CD4-positive, alpha-beta T cell treated with Interleukin-1 beta for 1 hour (primary cell): Measurements from ENCODE around the gene SDF4.

Experiments
- DNase-seq, 2 donors: peaks; one replicate each; pipeline ENCODE4 v3.0.0-alpha.2; 2020 to 2022

Gene SDF4

GRCh38 chr1:1231400-1232207 lies at the start of gene SDF4:
Gene SDF4, minus strand, starts transcription at chr1:1232001. Its CDS starts 3,229 bp downstream, at chr1:1228772.
- peak; percentile 97 to 98 for DNase-seq

DNA sequence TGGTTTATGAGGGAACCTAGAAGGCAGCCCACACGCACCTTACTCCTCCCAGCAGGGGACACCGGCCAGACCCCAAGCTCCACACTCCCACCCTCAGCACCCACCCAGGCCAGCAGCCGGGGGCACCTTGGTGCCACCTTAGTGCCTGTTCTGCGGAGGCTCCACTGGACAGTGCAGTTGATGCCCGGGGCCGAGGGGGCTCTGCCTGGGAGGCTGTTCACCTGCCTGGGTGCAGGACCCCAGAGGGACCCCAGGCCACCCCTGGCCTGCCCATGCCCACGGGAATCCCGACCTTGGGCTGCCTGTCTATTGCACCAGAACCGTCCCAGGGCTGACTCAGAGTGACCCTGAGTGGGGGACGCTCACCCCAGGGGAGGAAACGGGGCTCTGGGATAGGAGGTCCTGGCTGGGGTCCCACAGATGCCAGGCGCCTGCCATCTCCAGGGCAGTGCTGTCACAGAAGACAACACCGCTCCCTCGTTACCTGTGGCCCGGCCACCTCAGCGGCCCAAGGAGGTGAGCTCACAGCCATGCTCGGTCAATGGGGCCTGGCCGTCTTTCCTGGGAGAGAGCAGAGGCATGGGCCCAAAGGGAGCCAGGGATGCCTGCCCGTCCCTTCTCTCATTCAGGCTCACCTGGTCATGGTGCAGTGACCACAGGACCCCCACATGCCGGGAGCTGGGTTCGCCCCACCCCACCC lies 49.1 kb upstream of the SDF4 start:
- no peak for DNase-seq

DNA sequence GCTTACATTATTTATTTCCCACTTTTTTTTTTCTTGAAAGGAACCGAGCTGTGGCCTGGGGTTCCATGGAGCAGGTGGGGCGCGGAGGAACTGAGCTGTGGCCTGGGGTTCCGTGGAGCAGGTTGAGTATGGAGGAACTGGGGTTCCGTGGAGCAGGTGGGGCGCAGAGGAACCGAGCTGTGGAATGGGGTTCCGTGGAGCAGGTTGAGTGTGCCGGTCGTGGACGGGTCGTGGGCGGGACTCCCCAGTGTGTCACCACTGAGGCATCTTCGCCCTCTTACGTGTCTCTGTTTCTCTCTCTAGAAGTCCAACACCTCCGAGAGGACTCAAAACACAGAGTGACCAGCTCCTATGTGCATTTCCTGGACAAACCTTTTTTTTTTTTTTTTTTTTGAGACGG lies 47.2 kb upstream of the SDF4 start:
- DNase-seq = no peak

DNA sequence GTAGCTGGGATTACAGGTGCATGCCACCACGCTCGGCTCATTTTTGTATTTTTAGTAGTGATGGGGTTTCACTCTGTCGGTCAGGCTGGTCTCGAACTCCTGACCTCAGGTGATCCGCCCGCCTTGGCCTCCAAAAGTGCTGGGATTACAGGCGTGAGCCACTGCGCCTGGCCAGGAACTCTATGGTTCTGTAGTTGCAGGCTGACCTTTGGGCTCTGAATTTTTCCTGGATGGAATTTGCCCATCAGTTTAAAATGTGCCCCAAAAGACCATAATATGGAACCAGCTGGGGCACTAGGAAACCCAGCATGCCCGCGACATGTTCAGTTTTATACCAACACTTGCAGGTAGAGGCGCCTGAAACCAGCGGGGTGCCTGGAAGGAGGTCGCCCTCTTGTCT lies 46.8 kb upstream of the SDF4 start:
- DNase-seq = no peak

DNA sequence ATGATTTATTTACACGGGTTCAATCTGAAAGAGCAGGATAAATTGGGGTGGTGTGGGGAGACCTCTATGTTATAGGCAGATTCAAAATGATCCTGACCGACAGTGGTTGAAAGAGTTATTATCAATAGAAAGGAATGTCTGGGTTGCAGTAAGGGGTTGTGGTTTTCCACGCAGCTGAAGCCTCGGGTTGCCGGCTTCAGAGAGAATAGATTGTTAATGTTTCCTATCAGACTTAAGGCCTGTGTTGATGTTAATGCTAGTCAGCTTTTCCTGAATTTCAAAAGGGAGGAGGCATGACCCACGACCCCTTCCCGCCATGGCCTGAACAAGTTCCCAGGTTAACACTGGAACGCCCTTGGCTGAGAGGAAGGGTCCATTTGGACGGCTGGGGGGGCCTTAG lies 44.0 kb upstream of the SDF4 start:
- DNase-seq = no peak

DNA sequence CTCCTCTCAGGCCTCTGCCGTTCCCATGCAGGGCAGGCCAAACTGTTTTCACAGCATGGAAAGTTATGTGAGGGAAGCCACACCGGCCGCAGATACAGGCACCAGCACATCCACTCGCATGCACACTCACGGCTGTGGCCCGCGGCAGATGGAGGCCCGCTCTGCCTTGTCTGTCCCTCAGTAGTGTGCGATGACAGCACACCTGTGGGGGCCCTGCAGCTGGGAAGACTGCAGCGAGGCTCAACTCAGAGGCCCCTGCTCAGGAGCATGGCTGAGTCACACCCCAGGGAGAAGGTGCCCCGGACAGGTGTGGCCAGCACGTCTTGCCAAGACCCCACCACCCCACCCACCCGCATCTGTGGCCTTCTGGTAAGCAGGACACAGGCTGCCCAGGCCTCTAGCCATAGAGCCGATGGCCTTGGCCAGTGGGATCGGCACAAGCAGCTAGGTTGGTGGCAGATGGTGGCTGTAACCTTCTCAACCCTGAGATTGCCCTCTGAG lies 43.2 kb upstream of the SDF4 start:
- DNase-seq = no peak

DNA sequence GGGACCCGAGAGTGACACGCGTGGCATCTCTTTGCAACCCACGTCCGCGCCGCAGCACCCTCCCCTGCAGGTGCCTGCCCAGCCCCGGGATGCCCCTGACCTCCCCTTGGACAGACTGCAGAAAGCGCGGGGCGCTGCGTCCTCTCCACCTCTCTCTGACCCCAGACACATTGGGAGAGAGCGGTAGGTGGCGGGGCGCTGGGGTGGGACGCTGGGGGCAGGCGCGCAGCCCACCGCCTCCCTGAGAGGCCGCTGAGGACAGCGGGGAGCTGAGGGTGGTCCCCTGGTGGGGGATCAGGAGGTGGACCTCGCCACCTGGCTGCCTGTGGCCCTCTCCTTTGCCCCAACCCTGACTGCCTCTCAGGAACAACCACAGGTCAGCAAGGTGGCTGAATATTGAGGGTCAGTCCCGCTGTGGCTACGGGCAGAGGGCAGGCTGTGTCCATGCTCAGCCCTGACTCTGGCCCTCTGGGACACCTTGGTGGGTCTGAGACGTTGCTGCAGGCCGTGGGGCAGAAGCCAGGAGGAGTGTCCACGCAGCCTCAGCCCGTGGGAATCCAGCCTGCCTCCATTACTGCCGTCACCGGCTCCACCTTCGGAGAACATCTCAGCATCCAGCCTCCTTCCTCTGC lies 42.6 kb upstream of the SDF4 start:
- DNase-seq = no peak

GRCh38 chr1:1273512-1274298 lies 41.9 kb upstream of the SDF4 start, which contains the start of gene UBE2J2:
Gene UBE2J2, minus strand, starts transcription at chr1:1273854. Its CDS starts 5,862 bp downstream, at chr1:1267992.
- peak; percentile 92 to 94 for DNase-seq

GRCh38 chr1:1273209-1273511 lies 41.4 kb upstream of the SDF4 start:
- DNase-seq = no peak

DNA sequence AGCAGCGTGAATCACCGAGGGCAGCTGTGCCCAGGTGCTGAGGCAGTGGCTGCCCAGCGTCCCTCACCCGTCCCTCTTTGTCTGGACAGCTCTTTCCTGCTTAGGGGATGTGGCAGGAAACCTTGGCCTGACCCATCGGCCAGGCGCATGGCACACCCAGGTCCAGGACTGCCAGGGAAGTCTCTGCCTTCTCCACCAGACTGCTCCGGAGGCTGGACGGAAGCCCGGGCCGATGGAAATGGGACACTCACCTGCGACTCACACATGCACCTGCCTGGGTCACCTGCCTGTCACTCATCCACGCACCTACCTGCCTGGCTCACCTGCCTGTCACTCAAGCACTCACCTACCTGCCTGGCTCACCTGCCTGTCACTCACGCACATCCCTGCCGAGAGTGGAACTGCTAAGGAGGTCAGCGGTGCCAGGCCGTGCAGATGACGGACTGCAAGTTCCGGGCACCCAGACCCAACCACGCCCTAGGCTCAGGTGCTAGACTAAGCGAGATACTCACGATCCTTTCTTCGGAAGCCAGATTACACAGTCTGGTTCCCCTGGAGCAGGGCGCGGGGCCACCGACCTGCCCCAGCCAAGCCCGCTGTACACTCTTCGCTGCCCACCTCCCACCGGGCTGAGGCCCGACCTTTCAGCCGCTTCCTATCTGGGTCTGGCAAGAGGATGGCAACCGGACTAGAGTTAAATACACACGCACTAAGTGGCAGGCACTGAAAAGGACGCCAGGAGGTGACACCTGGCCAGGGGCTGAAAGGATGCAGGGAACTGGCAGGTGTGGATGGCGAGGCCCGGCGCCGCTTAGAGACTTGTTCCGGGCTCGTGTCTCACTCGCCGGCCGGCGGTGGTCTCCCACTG lies 40.8 kb upstream of the SDF4 start:
- no peak for DNase-seq

DNA sequence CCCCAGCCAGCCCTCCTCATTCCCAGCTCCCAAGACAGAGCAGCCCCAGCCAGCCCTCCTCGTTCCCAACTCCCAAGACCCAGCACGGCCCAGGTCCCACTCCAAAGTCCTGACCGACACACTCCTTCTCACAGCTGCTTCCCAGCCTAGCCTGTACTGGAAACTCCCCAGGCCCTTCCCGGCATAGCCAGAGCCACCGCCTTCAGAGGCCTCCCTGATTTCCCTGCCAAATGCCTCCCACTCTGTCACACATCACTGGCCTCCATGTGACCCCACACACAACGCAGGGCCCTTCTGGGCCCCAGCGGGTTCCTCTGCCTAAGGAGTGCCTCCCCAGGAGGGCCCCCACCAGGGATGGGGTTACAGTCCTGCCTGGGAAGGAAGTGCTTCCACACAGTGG lies 39.0 kb upstream of the SDF4 start:
- no peak for DNase-seq

DNA sequence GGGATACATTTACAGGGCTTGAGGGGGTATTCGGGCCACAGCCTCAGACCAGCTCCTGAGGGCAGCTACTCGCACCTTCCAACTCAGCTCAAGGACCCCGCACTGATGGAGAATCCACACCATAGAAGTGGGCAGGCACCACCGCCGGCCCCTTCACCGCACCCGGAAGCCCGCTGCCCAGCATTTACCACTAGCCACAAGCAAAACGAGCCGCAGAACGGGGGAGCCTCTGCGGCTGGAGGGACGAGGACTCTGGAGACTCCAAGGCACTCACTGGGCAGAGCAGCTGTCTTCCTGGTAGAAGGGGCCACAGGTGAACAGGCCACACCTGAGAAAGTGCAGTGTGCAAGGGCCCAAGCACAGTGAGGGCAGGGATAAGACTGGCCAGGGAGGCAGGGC lies 36.5 kb upstream of the SDF4 start:
- no peak for DNase-seq

DNA sequence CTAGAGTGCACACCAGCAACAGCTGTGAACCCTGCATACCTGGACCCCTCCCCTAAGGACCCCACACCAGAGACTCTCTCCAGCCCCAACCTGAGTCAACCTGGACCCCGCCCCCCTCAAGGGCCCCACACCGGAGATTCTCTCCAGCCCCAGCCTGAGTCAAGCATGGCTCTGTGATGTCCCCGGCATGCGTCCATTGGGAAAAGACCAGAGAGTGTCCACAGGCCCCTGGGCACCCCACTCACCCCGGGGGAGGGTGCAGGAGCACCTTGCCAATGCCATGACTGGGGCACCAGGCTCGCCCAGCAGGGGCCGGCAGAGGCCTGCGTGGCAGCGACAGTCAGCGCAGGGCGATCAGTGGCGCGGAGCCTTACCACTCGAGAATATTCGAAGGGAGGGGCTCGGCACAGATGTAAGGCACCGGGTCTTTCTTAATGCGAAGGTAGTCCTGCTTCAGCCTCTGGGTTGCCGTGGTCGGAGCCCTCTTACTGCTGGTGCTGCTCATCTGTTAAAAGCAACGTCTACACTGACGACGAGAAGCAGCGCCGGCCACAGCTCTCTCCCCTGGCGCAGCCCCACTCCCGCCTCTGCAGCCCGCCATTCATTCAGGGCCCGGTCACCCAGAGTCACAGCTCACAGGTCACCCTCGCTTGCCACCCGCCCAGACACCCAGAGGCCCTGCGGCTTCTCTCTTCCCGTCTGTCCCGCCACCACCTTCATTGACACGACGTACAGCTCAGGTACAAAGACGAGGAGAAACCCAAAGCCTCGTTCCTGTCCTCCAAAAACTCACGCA lies 35.9 kb upstream of the SDF4 start:
- no peak for DNase-seq

DNA sequence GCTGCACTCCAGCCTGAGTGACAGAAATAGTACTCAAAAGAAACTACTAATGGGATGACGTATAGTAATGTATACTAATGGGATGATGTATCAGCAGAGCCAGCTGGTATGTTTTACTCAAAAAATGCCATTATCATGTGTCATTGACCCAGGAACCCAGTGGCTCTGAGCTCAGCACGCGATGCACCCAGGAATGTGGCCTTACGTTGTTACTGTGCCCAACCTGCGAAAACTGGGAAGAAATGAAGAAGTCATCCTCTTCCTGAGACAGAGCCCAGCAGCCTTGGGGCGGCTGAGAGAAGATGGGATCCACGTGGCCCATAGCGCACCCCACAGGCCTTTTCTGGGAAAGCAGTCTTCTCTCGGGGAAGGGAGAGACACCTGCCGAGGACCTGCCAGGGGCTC lies 33.1 kb upstream of the SDF4 start:
- DNase-seq = peak in 1 of 2 donors; percentile 14

DNA sequence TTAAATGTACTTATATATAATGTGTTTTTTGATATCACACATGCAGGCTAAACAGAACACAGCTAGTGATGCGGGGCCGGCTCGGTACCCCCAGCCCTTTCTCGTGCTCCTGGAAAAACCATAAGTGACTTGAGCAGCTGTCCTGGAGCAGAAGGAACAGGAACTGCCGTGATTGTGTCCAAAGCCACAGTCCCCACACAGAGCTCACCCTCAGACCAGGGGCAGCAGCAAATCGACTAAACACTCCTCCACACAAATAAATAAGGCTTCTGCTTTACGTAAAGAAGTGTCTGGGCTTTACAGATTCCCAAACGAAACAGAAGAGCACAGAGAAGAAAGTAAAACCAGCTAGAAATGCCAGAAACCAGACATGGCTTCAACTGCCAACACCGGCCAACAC lies 32.2 kb upstream of the SDF4 start:
- no peak for DNase-seq

- no peak for DNase-seq
These were observed 31.0 kb upstream of the SDF4 start for GRCh38 chr1:1262758-1263157.

DNA sequence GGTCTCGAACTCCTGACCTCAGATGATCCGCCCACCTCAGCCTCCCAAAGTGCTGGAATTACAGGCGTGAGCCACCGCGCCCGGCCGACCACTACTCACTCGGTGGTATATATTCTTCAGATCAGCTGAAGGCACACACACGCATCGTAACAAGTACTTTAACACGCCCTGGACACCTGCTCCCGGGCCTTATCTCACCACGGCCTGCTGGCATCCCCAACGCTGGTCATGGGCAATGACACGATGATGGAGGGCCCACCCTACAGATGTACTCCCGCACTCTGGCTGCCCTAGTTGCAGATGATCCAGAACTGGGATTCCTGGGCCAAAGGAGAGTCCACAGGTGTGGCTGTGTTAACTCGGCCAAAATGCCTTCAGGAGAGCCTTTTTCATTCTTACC lies 30.3 kb upstream of the SDF4 start:
- DNase-seq = no peak

DNA sequence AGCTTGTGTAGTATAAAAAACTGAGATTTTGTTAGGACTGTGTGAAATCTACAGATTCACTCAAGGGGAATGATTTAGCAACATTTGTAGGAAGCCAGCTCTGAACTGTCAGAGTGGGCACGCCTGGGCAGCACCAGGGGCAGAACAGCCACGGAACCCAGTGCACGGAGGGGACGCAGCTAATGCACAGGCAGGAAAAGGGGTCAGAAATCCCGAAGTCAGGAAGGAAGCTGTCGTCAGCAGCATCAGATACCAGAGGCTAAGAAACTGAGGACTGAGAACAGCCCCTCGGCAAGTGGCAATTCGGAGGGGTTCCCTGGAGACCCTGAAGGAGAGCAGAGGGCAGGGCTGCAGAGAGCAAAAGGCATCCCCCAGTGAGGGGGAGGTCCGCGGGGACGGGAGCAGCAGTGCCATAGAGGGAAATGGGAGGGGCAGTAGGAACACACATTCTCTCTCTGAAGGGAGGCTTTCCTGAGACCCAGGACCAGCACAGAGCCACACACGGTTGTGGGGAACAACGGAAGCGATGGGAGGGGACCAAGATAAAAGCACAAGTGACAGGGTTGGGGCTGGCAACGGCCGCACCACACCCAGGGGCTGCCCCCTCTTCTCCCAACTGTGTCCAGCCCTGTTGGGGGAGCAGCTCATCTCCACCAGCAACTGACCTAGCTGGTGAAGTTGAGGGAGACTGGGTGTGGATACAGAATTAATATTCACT lies 29.2 kb upstream of the SDF4 start:
- DNase-seq = no peak

DNA sequence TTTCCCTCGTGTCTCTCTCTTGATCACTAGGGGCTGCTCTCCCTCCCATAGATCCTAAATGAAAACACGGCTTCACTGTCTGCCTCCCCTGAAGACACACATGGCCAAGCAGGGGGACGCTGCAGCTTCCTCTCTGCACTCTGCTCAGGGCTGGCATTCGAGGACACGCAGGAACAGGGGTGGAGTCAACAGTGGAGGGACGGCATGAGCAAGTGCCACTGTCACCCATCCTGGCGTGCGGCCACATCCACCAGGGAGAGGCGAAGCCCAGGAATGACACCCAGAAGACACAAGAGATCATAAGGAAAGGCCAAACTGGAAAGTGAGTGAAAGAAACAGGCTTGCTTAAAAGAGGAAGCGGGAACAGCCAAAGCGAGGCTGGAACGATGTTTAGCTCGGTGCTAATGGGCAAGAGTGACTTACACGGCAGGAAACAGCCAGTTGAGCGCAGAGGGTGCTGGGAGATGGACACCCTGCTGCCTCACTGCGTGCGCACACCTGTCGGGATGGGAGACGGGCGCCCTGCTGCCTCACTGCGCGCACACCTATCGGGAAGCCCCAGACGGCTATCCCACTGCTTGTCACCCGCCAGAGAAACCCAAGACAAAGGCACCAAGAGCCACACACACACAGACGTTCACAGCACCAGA lies 28.3 kb upstream of the SDF4 start:
- no peak for DNase-seq

- DNase-seq = no peak
These were observed 27.7 kb upstream of the SDF4 start for GRCh38 chr1:1259540-1259939.
